ENCODE results near the gene FAM193A.
"Not testable (repeated sequence)": the region's sequence is repeated elsewhere in the genome, so short reads cannot be mapped to it uniquely, and the experiment has no call there.

The FAM193A gene

DNA sequence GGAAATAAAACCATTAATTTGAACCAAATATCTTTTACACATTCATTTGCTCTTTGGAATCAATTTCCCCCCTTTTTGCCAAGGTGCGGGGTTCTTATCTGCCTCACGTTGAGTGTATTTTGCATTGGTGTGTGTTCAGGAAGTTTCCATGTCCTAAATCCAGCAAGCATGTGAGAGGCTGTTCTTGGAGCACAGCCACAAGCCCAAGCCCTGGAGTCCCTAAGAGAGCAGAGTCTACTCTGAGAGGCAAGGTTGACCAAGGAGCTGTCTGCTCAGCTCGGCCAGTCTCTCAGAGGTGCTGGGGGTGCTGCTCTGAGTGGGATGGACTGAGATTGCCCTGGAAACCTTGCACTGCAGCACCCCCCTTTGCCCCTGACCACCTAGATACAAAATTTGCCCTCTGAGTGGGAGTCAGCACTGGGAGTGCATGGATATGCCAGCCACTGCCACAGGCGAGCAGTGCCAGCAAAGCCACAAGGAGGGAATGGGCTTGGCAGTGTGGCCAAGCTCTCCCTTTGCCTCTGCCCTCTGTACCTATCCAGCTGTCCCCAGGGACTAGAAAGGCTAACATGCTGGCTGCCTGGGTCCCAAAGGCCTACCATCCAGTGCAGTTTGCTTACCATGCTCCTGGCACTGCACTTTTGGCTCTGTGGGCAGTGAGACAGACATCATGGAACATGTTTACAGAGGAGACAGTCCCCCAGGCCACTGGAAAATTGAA lies 20.5 kb upstream of the FAM193A start:
- DNase-seq (ENCODE audit: low read depth in 2 of 2) = no peak

GRCh38 chr4:2516635-2517034 lies 19.8 kb upstream of the FAM193A start:
- no peak for DNase-seq (ENCODE audit: low read depth in 2 of 2)

DNA sequence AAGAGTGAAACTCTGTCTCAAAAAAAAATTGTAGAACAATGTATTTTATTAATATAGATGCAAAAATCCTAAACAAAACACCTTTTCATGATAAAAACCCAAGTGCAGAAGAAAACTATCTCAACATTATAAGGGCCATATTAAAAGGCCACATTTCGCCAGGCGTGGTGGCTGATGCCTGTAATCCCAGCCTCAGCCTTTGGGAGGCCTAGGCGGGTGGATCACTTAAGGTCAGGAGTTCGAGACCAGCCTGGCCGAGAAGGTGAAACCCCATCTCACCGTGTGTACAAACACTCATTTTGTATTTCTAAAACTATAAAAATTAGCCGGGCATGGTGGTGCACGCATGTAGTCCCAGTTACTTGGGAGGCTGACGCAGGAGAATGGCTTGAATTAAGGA lies 9.9 kb upstream of the FAM193A start:
- no peak for DNase-seq (ENCODE audit: low read depth in 2 of 2)

GRCh38 chr4:2534904-2535375 lies 1.5 kb upstream of the FAM193A start:
- DNase-seq (ENCODE audit: low read depth in 2 of 2) = no peak

DNA sequence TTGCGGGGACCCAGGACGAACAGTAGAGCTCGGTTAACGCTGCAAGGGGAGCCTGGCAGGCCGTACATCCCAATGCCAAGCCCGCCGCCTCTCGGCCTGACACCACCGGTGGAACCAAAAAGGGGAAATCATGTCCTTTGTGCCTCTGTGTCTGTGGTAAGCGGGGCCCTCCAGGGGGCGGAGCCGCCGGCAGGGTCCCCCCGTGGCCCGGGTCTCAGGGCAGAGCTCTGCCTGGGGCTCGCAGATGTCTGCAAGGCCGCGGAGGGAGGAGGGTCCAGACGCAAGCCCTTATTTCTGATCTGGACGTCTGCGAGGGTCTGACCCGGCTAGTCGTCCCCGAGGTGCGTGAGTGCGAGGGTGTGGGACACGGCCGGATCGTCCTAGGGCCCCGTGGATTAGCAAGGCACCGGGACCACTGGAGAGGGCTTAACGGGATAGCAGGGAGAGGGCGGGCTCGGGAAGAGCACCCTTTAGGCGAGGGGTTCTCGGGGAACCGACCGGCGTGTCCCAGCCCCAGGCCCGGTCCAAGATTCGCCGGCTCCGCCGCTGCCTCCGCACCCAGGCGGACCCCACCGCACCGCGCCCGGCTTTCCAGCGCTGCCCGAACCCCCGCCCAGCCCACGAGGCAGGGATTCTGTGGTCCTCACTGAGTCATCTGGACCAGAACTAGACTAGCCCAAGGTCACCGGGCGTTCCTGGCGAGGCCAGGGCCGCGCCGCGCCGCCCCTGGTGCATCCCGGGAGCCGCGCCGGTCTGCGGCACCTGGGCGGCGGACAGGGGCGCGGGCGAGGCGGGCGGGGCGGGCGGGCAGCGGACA lies 863 bp upstream of the FAM193A start:
- DNase-seq (ENCODE audit: low read depth in 2 of 2) = peak; percentile 9 to 41

- peak; percentile 23 to 57 for DNase-seq (ENCODE audit: low read depth in 2 of 2)
These were observed 774 bp downstream of the FAM193A start for GRCh38 chr4:2537011-2537830.

GRCh38 chr4:2543580-2544191 lies 7.2 kb downstream of the FAM193A start:
- DNase-seq (ENCODE audit: low read depth in 2 of 2) = not testable (repeated sequence)

- no peak for DNase-seq (ENCODE audit: low read depth in 2 of 2)
These were observed 9.0 kb downstream of the FAM193A start for GRCh38 chr4:2545321-2546013.

- no peak for DNase-seq (ENCODE audit: low read depth in 2 of 2)
These were observed 9.9 kb downstream of the FAM193A start for GRCh38 chr4:2546286-2546823.

- DNase-seq (ENCODE audit: low read depth in 2 of 2) = not testable (repeated sequence)
These were observed 10.7 kb downstream of the FAM193A start for GRCh38 chr4:2546961-2547691.

DNA sequence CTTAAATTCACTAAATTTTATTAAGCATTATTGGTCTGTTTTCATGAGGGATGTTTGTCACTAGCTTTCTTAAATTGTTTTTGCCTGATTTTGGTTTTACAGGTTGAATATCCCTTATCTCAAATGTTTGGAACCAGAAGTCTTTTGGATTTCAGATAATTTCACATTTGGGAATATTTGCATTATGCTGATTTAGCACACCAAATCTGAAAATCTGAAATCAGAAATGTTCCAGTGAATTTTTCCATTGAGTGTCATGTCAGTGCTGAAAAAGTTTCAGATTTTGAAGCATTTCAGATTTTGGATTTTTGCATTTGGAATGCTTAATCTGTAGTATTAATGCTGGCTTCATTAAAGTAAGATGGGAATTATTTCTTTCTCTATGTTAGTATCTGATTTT lies 14.7 kb downstream of the FAM193A start:
- no peak for DNase-seq (ENCODE audit: low read depth in 2 of 2)

GRCh38 chr4:2552806-2553205 lies 16.4 kb downstream of the FAM193A start:
- no peak for DNase-seq (ENCODE audit: low read depth in 2 of 2)

GRCh38 chr4:2558301-2558700 lies 21.9 kb downstream of the FAM193A start:
- no peak for DNase-seq (ENCODE audit: low read depth in 2 of 2)

DNA sequence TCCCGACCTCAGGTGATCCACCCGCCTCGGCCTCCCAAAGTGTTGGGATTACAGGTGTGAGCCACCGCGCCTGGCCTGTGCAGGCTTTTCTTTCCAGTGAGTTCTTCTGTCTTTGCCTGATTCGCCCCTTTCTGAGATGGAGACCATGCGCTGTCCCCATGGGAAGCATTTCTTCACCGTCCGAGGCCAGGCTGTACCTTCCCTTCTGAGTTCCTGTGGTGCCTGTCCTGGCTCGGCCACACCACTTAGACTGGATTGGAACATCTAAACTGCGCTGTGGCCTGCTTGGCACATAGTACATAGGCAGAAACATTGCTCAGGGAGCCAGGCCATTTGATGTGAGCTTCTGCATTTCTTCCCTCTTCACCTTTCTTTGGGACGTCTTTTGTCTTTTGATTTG lies 23.7 kb downstream of the FAM193A start:
- DNase-seq (ENCODE audit: low read depth in 2 of 2) = no peak

GRCh38 chr4:2565533-2565932 lies 29.1 kb downstream of the FAM193A start:
- no peak for DNase-seq (ENCODE audit: low read depth in 2 of 2)

DNA sequence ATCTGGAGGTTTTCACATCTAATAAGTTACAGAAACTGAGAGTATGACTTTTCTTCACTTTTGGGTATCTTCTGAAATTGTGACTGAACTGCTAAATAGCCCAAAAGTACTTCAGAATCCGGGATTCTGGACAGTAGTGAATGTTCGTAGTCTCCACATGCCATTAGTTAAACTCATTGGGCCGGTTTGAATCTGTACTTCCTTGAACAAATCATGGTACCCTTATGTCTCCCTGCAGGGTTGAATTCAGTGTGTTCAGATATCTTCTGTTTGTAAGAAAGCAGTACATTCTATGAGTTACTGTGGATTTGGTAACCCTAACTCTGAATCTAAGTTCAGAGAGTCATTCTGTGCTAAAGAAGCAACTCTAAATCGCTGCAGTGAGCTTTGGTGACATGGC lies 33.6 kb downstream of the FAM193A start:
- DNase-seq (ENCODE audit: low read depth in 2 of 2) = no peak

DNA sequence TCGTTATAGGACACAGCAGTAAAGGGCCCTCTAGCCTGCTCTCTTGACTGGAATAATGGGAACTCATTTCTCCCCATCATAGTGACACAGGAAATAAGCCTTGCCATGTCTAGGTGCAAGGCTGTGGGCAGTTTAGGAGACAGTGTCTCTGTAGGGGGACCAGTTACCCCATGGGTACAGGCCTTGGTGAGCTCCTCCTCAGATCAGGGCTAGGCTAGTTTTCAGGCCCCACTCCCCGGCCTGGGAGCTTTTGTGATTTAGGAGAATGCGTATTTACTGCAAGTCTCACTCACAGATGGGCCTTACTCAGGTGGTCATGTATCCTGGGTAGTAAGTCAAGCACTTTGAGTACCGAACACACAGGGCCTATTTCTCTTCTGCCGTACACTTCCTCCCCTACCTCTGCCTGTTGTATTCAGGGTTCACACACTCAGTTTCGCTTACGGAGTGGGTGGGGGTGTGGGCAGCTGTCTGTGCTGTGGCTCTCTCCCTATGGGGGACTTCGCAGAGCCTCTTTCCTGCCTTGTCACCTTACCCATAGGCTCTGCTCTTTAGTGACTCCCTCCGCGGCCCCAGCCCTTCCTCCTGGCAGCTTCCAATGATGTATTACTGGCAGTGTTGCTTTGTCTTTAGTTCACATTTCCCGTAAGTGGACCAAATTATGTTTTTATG lies 34.2 kb downstream of the FAM193A start:
- peak; percentile 54 to 63 for DNase-seq (ENCODE audit: low read depth in 2 of 2)

DNA sequence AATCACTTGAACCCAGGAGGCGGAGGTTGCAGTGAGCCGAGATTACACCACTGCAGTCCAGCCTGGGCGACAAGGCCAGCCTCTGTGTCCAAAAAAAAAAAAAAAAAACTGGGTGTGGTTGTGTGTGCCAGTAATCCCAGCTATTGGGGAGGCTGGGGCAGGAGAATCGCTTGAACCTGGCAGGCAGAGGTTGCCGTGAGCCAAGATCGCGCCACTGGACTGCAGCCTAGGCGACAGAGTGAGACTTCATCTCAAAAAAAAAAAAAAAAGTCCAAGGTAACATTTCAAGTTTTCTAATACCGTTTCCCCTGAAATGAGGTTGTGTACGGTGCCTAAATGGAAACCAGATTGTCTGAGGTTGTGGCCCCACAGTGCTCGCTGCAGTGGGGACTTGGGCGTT lies 35.6 kb downstream of the FAM193A start:
- no peak for DNase-seq (ENCODE audit: low read depth in 2 of 2)

DNA sequence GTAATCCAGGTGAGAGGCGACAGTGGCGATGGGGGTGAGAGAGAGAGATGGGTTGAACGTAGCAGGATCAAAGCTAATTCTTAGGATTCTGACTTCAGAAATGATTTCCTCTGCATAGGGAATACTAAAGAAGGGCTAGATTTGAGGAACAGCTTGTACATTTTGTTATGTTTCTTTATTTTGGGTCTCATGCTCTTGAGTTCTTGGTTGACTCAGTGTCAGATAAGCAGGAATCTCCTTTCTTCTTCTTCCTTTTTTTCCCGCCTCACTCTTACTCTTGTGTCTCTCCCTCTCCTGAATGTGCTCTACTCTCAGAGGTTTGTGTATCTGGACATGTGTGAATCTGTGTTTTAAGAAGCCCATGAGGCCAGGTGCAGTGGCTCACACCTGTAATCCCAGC lies 36.4 kb downstream of the FAM193A start:
- no peak for DNase-seq (ENCODE audit: low read depth in 2 of 2)

DNA sequence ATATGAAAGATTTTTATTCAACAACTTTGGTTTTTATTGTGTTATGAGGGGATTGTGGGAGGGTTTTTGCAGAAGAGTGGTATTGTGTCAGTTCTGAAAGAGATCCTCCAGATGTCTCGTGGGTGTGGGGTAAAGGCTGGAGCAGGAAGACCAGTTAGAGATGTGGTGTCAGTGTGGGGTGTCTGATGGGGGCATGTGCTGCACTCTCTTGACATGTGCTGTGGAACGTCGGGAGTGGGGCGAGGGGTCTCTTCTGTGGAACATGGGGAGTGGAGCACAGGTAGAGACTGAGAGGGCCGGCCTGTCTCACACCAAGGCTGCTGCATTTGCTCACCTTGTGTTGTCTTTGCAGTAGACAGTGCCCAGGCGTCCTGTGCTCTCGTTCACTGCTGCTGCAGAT lies 37.6 kb downstream of the FAM193A start:
- DNase-seq (ENCODE audit: low read depth in 2 of 2) = no peak
